Measurements from ENCODE around the gene RBM15B. TPM values are rescaled to one million over a fixed set of nuclear protein-coding genes. Genes with fewer than 3 reads are reported as not detected.
"Not testable (repeated sequence)": the region's sequence is repeated elsewhere in the genome, so short reads cannot be mapped to it uniquely, and the experiment has no call there.

RBM15B gene
- 10 to 100 TPM; 34.5 to 35.6 TPM for total RNA-seq

GRCh38 chr3:51391075-51391565 is at the start of gene RBM15B:
RBM15B (plus strand) TSS chr3:51391285; CDS start chr3:51391400, 115 bp downstream.
- H3K4me3 Mint-ChIP-seq, result peak within 1 kb of the TSS; percentile 80
- H3K27me3 Mint-ChIP-seq, result no peaks in the 10 kb centered on the region
- H3K9me3 Mint-ChIP-seq, result no peaks in the 10 kb centered on the region
- H3K27ac Mint-ChIP-seq, result peak within 1 kb of the TSS; percentile 85
- H3K36me3 Mint-ChIP-seq, result peaks cover 52% of the 10 kb centered on the region
- DNase-seq, result peak; percentile 99
- peaks cover 67% of the 10 kb centered on the region for H3K4me1 Mint-ChIP-seq

DNA sequence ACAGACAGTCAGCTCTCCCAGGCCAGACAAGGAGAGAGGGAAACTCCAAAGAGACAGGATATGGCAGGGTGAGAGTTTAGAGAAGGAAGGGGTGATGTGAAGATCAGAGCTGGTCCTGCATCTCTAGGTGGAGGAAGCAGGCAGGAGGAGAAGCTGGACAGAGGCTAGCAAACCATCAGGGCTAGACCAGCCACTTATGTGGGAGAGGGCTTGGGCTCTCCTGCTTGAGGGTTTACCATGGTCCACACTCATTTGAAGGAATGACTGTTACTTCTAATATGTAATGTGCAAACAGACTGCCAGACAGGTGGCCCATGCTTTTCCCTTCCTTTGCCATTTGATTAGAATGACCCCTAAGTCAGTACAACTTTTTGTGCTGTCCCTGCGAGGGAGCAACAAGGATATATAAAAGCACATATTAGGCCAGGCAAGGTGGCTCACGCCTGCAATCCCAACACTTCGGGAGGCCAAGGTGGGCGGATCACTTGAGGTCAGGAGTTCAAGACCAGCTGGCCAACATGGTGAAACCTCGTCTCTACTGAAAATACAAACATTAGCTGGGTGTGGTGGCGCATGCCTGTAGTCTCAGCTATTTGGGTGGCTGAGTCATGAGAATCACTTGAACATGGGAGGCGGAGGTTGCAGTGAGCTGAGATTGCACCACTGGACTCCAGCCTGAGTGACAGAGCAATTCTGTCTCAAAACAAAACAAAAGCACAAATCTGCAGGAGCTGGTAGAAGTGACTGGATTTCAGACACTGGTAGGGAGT is 47.0 kb upstream of the RBM15B start:
- Mint-ChIP-seq H3K4me3 (no peak overlapping the region), H3K27ac (no peak overlapping the region), H3K36me3 (no peaks in the 10 kb centered on the region), H3K27me3 (no peaks in the 10 kb centered on the region), H3K4me1 (peaks cover 3% of the 10 kb centered on the region), H3K9me3 (no peaks in the 10 kb centered on the region)
- DNase-seq, result no peak

DNA sequence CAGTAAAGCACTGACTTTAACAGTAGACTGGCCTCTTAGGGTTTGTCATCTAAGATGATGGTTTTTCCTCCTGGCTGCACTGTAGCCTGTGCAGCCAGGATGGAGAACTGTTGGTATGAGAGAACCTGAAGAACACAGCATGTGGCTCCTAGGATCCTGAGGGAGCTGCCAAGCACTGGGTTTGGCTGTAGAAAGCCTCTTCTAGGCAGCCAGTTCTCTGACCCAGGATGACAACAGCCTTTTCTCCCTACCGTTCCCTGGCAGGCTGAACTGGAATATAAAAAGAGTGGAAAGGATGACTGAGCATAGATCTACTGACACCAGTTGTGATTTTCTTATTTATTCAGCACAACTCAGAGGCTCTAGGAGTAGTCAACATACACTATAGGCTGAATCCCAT is 40.3 kb upstream of the RBM15B start:
- Mint-ChIP-seq H3K9me3 (no peaks in the 10 kb centered on the region), H3K27me3 (no peaks in the 10 kb centered on the region), H3K27ac (no peak overlapping the region), H3K36me3 (peaks cover 5% of the 10 kb centered on the region), H3K4me1 (peaks cover 4% of the 10 kb centered on the region), H3K4me3 (no peak overlapping the region)
- no peak for DNase-seq

DNA sequence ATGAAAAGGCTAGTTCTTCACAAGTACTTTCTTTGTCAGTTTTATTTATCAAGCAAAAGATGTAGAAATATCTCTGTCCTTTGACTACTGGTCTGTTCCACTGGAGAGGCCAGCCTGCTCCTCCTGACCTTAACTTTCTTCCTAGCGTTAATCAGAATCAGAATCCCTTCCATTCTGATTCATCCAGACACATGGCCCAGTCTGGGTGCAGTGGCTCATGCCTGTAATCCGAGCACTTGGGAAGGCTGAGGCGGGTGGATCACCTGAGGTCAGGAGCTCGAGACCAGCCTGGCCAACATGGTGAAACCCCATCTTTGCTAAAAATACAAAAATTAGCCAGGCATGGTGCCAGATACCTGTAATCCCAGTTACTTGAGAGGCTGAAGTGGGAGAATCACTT is 38.0 kb upstream of the RBM15B start:
- Mint-ChIP-seq H3K9me3 (no peaks in the 10 kb centered on the region), H3K4me3 (no peak overlapping the region), H3K4me1 (peaks cover 4% of the 10 kb centered on the region), H3K27ac (no peak overlapping the region), H3K27me3 (no peaks in the 10 kb centered on the region), H3K36me3 (peaks cover 5% of the 10 kb centered on the region)
- no peak for DNase-seq

DNA sequence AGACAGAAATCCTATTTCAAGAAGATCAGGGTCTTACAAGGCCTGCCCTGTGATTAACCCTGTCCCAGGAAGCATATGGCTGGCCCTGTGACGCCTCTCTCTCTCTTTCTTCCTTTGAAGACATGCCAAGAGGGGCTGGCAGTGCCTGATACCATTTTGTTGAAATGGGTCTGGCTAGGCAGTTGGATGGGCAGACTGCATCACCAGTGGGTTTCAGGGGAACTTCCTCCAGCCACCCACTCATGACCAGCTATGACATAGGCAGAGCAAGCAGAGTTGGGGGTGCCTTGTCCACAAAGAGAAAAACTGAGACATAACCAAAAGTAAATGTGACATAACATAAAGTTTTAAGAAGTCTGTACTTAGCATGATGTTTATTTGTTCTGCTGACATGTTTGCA is 37.4 kb upstream of the RBM15B start:
- Mint-ChIP-seq H3K9me3 (no peaks in the 10 kb centered on the region), H3K27me3 (no peaks in the 10 kb centered on the region), H3K27ac (no peak overlapping the region), H3K4me1 (peaks cover 4% of the 10 kb centered on the region), H3K4me3 (no peak overlapping the region), H3K36me3 (peaks cover 5% of the 10 kb centered on the region)
- DNase-seq, result no peak

DNA sequence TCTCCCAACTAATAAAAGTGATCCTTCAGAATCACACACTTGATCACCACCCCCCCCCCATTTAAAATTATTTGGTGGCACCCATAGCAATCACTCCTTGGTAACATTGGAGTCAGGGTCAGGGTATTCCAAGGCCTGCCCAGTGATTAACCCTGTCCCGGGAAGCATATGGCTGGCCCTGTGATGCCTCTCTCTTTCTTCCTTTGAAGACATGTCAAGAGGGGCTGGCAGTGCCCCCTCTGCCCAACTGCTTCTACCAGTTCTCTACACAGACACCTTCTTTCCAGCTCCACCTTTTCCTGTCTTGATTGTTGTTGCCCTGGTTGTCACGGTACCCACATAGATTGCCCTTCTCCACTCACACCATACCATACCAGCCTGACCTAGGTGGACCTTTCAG is 36.9 kb upstream of the RBM15B start:
- DNase-seq, result no peak
- Mint-ChIP-seq H3K9me3 (no peaks in the 10 kb centered on the region), H3K27me3 (no peaks in the 10 kb centered on the region), H3K4me1 (peaks cover 4% of the 10 kb centered on the region), H3K4me3 (no peak overlapping the region), H3K27ac (no peak overlapping the region), H3K36me3 (peaks cover 5% of the 10 kb centered on the region)

GRCh38 chr3:51354731-51355615 is 36.1 kb upstream of the RBM15B start:
- H3K4me1 Mint-ChIP-seq, result peaks cover 4% of the 10 kb centered on the region

GRCh38 chr3:51355891-51356578 is 35.0 kb upstream of the RBM15B start:
- Mint-ChIP-seq H3K9me3 (no peaks in the 10 kb centered on the region), H3K4me1 (peaks cover 4% of the 10 kb centered on the region), H3K27ac (no peak overlapping the region), H3K4me3 (no peak overlapping the region), H3K36me3 (no peaks in the 10 kb centered on the region), H3K27me3 (no peaks in the 10 kb centered on the region)
- DNase-seq, result no peak

More at GRCh38 chr3:51354731-51355615, 36.1 kb upstream of the RBM15B start:
- no peaks in the 10 kb centered on the region for H3K27me3 Mint-ChIP-seq
- H3K27ac Mint-ChIP-seq, result no peak overlapping the region
- no peak for DNase-seq
- H3K4me3 Mint-ChIP-seq, result no peak overlapping the region
- no peaks in the 10 kb centered on the region for H3K36me3 Mint-ChIP-seq
- H3K9me3 Mint-ChIP-seq, result no peaks in the 10 kb centered on the region

GRCh38 chr3:51357856-51358255 is 33.2 kb upstream of the RBM15B start:
- peaks cover 4% of the 10 kb centered on the region for H3K4me1 Mint-ChIP-seq
- H3K9me3 Mint-ChIP-seq, result no peaks in the 10 kb centered on the region

DNA sequence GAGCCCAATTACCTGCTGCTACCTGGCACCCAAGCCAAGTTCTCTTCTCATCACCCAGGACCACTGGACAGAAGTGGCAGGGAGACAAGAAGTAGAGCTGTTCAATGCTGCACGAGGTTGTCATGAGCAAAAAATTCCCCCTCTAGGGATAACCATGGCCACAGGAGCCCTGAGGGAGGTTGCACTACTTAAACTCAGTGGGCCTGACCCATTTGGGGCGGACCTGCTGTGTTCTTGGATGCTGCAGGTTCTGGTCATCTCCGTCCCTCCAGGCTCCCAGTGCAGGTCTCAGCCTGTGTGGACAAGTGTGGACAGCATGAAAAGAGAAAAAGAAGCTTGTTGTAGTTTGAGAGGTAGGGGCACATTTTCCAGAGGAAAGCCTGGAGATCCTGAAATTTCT is 32.1 kb upstream of the RBM15B start:
- Mint-ChIP-seq H3K27me3 (no peaks in the 10 kb centered on the region), H3K27ac (no peak overlapping the region), H3K36me3 (peaks cover 1% of the 10 kb centered on the region), H3K4me3 (no peak overlapping the region), H3K9me3 (no peaks in the 10 kb centered on the region), H3K4me1 (no peaks in the 10 kb centered on the region)
- no peak for DNase-seq

More at GRCh38 chr3:51357856-51358255, 33.2 kb upstream of the RBM15B start:
- no peak overlapping the region for H3K4me3 Mint-ChIP-seq
- H3K27ac Mint-ChIP-seq, result no peak overlapping the region
- H3K27me3 Mint-ChIP-seq, result no peaks in the 10 kb centered on the region
- DNase-seq, result no peak
- H3K36me3 Mint-ChIP-seq, result no peaks in the 10 kb centered on the region

GRCh38 chr3:51360806-51361205 is 30.3 kb upstream of the RBM15B start:
- Mint-ChIP-seq H3K4me3 (no peak overlapping the region), H3K4me1 (no peaks in the 10 kb centered on the region), H3K27me3 (no peaks in the 10 kb centered on the region), H3K36me3 (peaks cover 5% of the 10 kb centered on the region), H3K27ac (no peak overlapping the region), H3K9me3 (peaks cover 3% of the 10 kb centered on the region)
- no peak for DNase-seq

GRCh38 chr3:51361746-51362145 is 29.3 kb upstream of the RBM15B start:
- H3K4me1 Mint-ChIP-seq, result no peaks in the 10 kb centered on the region
- H3K4me3 Mint-ChIP-seq, result no peak overlapping the region
- DNase-seq, result no peak
- peaks cover 3% of the 10 kb centered on the region for H3K9me3 Mint-ChIP-seq
- H3K27me3 Mint-ChIP-seq, result no peaks in the 10 kb centered on the region
- peaks cover 5% of the 10 kb centered on the region for H3K36me3 Mint-ChIP-seq
- H3K27ac Mint-ChIP-seq, result no peak overlapping the region

GRCh38 chr3:51362476-51362875 is 28.6 kb upstream of the RBM15B start:
- H3K27me3 Mint-ChIP-seq, result no peaks in the 10 kb centered on the region
- H3K9me3 Mint-ChIP-seq, result peaks cover 3% of the 10 kb centered on the region
- H3K36me3 Mint-ChIP-seq, result peaks cover 5% of the 10 kb centered on the region
- H3K27ac Mint-ChIP-seq, result no peak overlapping the region
- no peaks in the 10 kb centered on the region for H3K4me1 Mint-ChIP-seq
- no peak for DNase-seq
- no peak overlapping the region for H3K4me3 Mint-ChIP-seq

DNA sequence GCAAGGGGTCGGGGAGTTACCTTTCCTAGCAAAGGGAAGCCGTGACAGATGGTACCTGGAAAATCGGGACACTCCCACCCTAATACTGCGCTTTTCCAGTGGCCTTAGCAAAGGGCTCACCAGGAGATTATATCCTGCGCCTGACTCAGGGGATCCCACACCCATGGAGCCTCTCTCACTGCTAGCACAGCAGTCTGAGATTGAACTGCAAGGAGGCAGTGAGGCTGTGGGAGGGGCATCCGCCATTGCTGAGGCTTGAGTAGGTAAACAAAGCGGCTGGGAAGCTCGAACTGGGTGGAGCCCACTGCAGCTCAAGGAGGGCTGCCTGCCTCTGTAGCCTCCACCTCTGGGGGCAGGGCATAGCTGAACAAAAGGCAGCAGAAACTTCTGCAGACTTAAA is 22.8 kb upstream of the RBM15B start:
- H3K4me1 Mint-ChIP-seq, H3K27me3 Mint-ChIP-seq, H3K4me3 Mint-ChIP-seq, H3K36me3 Mint-ChIP-seq, H3K9me3 Mint-ChIP-seq, H3K27ac Mint-ChIP-seq, DNase-seq: not testable (repeated sequence)
